Measurements from ENCODE around the gene JHY.

The JHY gene

GRCh38 chr11:122937983-122938382, 55.4 kb downstream of the JHY start:
- Histone ChIP-seq H3K27ac (replicated peaks) (no peak overlapping the region), H3K27me3 (ENCODE audit: insufficient read depth, poor library complexity, severe bottlenecking) (no peaks in the 10 kb centered on the region), H3K4me3 (replicated peaks; ENCODE audit: insufficient read depth, low read length) (no peak overlapping the region)
- TF ChIP-seq SPI1 (IDR thresholded peaks at IDR 0.05; ENCODE audit: borderline replicate concordance, low read depth) (no peak), POLR2AphosphoS5 (IDR thresholded peaks at IDR 0.05; ENCODE audit: low read depth) (no peak), GABPA (IDR thresholded peaks at IDR 0.05; ENCODE audit: low read depth) (no peak)
- TF ChIP-seq, protein P1, sequence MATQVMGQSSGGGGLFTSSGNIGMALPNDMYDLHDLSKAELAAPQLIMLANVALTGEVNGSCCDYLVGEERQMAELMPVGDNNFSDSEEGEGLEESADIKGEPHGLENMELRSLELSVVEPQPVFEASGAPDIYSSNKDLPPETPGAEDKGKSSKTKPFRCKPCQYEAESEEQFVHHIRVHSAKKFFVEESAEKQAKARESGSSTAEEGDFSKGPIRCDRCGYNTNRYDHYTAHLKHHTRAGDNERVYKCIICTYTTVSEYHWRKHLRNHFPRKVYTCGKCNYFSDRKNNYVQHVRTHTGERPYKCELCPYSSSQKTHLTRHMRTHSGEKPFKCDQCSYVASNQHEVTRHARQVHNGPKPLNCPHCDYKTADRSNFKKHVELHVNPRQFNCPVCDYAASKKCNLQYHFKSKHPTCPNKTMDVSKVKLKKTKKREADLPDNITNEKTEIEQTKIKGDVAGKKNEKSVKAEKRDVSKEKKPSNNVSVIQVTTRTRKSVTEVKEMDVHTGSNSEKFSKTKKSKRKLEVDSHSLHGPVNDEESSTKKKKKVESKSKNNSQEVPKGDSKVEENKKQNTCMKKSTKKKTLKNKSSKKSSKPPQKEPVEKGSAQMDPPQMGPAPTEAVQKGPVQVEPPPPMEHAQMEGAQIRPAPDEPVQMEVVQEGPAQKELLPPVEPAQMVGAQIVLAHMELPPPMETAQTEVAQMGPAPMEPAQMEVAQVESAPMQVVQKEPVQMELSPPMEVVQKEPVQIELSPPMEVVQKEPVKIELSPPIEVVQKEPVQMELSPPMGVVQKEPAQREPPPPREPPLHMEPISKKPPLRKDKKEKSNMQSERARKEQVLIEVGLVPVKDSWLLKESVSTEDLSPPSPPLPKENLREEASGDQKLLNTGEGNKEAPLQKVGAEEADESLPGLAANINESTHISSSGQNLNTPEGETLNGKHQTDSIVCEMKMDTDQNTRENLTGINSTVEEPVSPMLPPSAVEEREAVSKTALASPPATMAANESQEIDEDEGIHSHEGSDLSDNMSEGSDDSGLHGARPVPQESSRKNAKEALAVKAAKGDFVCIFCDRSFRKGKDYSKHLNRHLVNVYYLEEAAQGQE (IDR thresholded peaks at IDR 0.05; ENCODE audit: insufficient replicate concordance, low read depth) = no peak
- TF ChIP-seq, protein P2, sequence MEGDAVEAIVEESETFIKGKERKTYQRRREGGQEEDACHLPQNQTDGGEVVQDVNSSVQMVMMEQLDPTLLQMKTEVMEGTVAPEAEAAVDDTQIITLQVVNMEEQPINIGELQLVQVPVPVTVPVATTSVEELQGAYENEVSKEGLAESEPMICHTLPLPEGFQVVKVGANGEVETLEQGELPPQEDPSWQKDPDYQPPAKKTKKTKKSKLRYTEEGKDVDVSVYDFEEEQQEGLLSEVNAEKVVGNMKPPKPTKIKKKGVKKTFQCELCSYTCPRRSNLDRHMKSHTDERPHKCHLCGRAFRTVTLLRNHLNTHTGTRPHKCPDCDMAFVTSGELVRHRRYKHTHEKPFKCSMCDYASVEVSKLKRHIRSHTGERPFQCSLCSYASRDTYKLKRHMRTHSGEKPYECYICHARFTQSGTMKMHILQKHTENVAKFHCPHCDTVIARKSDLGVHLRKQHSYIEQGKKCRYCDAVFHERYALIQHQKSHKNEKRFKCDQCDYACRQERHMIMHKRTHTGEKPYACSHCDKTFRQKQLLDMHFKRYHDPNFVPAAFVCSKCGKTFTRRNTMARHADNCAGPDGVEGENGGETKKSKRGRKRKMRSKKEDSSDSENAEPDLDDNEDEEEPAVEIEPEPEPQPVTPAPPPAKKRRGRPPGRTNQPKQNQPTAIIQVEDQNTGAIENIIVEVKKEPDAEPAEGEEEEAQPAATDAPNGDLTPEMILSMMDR (IDR thresholded peaks at IDR 0.05; ENCODE audit: insufficient read depth, low read length) = no peak
- no peak for DNase-seq (ENCODE audit: low read depth in 1 of 2, low spot score in 1 of 2)

DNA sequence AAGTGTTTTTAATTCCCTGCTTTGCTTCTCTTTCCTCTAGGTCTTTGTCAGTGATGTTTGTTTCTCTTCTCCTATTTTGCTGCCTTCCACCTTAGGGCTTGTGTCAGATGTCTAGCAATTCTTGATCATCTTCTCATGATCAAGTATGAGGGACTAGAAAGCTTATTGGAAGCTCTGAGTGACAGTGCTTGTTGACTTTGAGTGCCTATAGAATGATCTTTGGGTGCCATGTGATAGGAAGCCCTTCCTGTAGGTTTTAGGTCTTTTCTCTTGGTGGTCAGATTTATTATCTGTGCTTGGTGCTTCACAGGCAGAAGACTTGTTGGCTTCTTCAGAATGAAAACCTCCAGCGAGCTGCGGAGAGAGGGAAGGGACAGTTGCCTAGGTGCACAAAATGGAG, 56.0 kb downstream of the JHY start:
- H3K27me3 ChIP-seq (ENCODE audit: insufficient read depth, poor library complexity, severe bottlenecking) = no peaks in the 10 kb centered on the region
- H3K4me3 ChIP-seq (replicated peaks; ENCODE audit: insufficient read depth, low read length) = no peak overlapping the region
- TF ChIP-seq POLR2AphosphoS5 (IDR thresholded peaks at IDR 0.05; ENCODE audit: low read depth) (no peak), SPI1 (IDR thresholded peaks at IDR 0.05; ENCODE audit: borderline replicate concordance, low read depth) (no peak), GABPA (IDR thresholded peaks at IDR 0.05; ENCODE audit: low read depth) (no peak)
- TF ChIP-seq, protein P2 (IDR thresholded peaks at IDR 0.05; ENCODE audit: insufficient read depth, low read length) = no peak
- TF ChIP-seq, protein P1 (IDR thresholded peaks at IDR 0.05; ENCODE audit: insufficient replicate concordance, low read depth) = no peak
- no peak for DNase-seq (ENCODE audit: low read depth in 1 of 2, low spot score in 1 of 2)
- H3K27ac ChIP-seq (replicated peaks) = no peak overlapping the region

DNA sequence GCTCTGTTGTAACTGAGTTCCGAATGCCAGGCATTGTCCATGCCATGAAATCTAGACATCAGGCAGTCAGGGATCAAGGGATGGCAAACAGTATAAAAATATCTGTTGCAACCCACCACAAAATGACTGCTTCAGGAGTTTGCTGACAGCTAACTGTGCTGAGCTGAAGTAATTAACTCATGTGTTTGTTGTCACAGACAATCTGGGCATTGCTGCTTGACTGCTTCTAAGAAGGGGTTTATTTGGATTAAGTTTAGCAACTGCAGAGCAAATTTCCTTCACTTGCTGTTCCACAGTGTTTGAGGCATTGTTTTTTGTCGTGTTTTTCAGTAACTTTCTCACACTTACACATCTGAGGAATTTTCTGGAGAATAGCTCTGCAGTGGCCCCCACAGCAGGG, 68.7 kb downstream of the JHY start:
- Histone ChIP-seq H3K4me3 (replicated peaks; ENCODE audit: insufficient read depth, low read length) (no peak overlapping the region), H3K27me3 (ENCODE audit: insufficient read depth, poor library complexity, severe bottlenecking) (no peaks in the 10 kb centered on the region), H3K27ac (replicated peaks) (no peak overlapping the region)
- TF ChIP-seq, protein P2 (IDR thresholded peaks at IDR 0.05; ENCODE audit: insufficient read depth, low read length) = no peak
- TF ChIP-seq, protein P1 (IDR thresholded peaks at IDR 0.05; ENCODE audit: insufficient replicate concordance, low read depth) = no peak
- TF ChIP-seq POLR2AphosphoS5 (IDR thresholded peaks at IDR 0.05; ENCODE audit: low read depth) = no peak
- no peak for TF ChIP-seq SPI1 (IDR thresholded peaks at IDR 0.05; ENCODE audit: borderline replicate concordance, low read depth)
- TF ChIP-seq GABPA (IDR thresholded peaks at IDR 0.05; ENCODE audit: low read depth) = no peak
- no peak for DNase-seq (ENCODE audit: low read depth in 1 of 2, low spot score in 1 of 2)

Data from HL-60 (cell line).